GM19438 (cell line): ENCODE data around the gene COLGALT1.
"Not testable (repeated sequence)": the region's sequence is repeated elsewhere in the genome, so short reads cannot be mapped to it uniquely, and the experiment has no call there.

Source experiments
- ATAC-seq: cut with Tn5 transposase; IDR thresholded peaks from one replicate; pipeline ENCODE4 v1.9.1; 2021; ENCODE audit warnings: low read depth; ENCODE audit not compliant: unreplicated experiment

Gene COLGALT1

DNA sequence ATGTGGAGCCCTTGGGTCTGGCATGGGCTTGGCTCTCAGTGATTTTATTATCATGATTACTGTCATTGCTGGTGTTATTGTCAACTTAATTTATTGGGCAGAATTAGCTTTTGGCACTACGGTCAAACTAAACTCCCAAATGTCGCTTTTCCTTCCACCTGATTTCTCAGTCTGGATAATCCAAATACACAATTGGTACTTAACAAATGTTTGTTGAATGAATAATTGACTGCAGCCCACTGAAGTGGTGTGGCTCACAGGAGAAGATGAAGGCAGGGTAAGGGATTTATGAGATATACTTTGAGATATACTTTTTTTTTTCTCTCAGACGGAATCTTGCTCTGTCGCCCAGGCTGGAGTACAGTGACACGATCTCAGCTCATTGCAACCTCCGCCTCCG lies 1.5 kb downstream of the COLGALT1 start:
- ATAC-seq: no peak

DNA sequence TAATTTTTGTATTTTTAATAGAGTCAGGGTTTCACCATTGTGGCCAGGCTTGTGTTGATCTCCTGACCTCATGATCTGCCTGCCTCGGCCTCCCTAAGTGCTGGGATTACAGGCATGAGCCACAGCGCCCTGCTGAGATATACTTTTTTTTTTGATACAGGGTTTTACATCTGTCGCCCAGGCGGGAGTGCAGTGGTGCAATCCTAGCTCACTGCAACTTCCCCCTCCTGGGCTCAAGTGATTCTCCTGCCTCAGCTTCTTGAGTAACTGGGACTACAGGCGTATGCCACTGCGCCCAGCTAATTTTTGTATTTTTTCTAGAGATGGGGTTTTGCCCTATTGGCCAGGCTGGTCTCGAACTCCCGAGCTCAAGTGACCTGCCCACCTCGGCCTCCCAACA lies 2.0 kb downstream of the COLGALT1 start:
- no peak for ATAC-seq

DNA sequence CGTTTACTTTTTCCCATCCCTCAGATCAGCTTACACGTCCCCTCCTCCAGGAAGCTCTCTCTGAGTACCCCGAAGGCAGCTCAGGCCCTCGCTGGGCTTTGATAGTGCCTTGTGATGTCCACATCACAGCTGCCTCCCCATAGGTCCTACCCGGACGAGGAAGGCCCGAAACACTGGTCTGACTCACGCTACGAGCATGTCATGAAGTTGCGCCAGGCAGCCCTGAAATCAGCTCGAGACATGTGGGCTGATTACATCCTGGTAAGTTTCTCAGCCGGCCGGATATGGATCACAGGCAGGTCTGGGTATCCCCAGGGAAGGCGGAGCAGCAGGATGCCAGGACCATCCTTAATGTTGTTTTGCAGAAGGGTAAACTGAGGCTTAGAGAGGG lies 4.8 kb downstream of the COLGALT1 start:
- no peak for ATAC-seq

DNA sequence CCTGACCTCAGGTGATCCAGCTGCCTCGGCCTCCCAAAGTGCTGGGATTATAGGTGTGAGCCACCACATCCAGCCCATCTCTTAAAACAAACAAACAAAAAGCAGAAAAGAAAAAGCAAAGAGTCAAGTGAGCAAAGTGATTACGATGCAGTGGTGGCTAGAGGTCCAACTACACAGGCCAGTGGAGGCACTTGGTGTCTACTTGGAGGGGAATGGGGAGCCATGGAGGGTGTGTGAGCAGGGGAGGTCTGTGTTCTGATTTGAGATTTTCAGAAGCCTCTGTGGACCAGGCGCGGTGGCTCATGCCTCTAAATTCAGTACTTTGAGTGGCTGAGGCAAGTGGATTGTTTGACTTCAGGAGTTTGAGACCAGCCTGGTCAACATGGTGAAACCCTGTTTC lies 6.6 kb downstream of the COLGALT1 start:
- no peak for ATAC-seq

DNA sequence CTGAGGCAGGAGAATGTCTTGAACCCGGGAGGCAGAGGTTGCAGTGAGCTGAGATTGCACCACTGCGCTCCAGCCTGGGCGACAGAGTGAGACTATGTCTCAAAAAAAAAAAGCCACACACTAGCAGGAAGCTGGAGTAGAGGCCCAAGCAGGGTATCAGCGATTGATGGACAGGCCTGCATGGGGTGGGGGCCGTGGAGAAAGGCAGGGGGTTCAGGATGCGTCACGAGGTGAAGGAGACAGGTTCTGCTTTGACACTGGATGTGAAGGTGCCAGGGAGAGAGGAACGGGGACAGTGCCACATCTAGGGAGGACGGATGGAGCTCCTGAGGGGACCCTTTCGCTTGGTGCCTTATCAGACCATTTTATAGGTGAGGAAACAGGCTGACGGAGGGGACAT lies 7.1 kb downstream of the COLGALT1 start:
- no peak for ATAC-seq

DNA sequence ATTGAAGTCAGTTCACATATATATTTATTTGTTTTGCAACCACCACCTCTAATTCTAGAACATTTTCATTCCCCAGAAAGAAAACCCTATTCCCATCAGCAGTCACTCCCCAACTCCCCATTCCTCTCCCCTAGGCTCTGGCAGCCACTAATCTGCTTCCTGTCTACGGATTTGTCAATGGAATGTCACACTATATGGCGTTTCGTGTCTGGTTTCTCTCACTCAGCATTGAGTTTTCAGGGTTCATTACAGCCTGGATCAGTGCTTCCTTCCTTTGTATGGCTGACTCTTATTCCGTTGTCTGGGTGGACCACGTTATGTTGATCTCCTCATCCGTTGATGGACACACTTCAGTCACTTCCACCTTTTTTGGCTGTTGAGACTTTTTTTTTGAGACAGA lies 9.3 kb downstream of the COLGALT1 start:
- ATAC-seq: no peak

DNA sequence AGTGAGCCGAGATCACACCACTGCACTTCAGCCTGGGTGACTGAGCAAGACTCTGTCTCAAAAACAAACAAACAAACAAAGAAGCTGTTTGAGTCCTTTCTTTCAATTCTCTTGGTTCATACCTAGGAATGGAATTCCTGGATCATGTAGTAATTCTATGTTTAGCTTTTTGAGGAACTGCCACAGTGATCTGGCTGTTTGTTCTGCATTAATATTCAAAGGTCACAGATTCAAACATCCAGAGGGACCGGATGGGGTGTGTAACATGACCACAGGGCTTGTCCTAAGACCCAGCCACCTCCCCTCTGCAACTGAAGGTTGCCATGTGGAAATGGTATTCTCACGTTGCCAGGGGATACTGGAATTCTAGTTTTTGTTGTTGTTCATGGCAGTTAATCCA lies 10.2 kb downstream of the COLGALT1 start:
- ATAC-seq: no peak

DNA sequence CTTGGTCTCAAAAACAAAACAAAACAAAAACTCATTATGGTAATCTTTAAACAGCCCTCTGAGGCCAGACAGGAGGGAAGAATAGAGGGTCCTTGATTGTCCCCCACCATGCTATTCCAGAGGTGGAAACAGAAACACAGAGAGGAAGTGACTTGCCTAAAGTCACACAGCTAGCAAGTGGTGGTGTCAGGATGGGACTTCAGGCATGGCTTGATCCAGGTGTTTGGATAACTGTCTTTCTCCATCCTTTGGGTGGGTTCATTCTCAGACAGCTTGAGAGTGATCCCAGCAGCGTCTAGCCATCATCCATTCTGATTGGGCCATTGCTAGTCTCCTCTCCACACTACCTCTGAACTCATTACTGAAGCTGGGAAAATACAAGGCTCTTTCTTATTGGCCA lies 12.5 kb downstream of the COLGALT1 start:
- no peak for ATAC-seq

DNA sequence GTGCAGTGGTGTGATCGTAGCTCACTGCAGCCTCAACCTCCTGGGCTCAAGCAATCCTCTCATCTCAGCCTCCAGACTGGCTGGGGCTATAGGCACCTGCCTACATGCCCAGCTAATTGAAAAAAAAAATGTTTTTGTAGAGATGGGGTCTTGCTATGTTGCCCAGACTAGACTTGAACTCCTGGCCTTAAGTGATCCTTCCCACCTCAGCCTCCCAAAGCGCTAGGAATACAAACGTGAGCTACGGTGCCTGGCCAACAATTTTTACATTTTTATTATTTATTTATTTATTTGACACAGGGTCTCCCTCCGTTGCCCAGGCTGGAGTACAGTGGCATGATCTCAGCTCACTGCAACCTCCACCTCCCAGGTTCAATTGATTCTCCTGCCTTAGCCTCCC lies 14.8 kb downstream of the COLGALT1 start:
- ATAC-seq: not testable (repeated sequence)

DNA sequence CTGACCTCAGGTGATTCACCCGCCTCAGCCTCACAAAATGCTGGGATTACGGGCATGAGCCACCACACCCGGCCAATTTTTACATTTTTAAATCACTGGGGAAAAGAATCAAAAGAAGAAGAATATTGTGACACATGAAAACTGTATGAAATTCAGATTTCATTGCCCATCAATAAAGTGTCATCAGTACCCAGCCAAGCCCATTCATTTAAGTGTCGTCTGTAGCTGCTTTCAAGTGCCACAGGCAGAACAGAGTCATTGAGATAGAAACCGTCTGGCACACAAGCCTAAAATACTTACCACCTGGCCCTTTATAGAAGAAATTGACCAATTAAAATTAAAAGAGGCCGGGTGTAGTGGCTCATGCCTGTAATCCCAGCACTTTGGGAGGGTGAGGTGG lies 15.3 kb downstream of the COLGALT1 start:
- ATAC-seq: no peak

DNA sequence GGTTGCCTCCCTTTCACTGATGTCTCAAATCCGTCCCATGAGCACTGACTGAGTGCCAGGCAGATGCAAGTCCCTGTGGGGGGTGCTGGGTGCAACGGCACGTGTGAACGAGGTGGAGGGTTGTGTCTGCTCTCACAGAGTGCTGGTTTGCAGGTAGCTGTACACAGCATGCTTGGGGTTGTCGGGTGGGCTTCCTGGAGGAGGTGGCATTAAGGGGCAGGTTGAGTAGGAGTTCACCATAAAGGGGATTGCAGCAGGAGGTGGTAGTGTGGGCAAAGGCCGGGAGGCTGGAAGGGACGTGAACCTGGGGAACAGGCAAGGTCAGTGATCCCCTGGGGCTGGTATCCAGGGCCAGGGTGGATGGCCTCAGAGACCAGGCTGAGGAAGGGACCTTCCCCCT lies 17.2 kb downstream of the COLGALT1 start:
- no peak for ATAC-seq

DNA sequence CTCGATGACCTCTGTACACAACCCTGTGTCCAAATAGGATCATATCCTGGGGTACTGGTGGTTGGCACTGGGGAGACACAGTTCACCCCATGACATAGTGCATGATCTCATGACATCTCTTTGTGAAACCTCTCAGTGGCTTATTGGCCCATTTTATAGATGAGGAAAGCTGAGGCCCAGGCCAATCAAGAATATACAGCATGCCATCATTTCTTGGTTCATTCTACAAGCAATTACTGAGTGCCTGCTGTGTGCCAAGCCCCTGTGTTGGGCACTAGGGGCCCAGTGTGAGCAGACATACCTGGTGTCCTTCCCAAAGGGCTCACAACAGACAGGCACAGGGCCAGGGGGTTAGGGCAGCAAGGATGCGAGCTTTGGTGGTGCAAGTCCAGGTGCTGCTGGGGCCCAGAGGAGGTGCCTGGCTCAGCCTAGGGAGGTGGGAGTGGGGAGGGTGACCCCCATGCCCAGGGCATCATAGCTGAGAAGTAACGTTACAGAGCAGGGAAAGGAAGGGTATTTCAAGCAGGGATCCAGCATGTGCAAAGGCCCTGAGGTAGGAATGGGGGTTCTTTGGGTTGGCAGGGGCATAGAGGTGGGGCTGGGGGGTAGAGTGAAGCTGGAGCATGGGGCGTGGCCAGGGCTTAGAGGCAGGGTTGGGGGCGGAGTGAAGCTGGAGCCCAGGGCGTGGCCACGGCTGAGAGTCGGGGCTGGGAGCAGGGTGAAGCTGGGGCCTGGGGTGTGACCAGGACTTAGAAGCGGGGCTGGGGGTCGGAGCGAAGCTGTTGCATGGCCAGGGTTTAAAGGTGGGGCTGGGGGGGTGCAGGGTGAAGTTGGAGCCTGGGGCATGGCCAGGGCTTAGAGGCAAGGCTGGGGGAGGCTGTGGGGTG lies 20.7 kb downstream of the COLGALT1 start:
- no peak for ATAC-seq

DNA sequence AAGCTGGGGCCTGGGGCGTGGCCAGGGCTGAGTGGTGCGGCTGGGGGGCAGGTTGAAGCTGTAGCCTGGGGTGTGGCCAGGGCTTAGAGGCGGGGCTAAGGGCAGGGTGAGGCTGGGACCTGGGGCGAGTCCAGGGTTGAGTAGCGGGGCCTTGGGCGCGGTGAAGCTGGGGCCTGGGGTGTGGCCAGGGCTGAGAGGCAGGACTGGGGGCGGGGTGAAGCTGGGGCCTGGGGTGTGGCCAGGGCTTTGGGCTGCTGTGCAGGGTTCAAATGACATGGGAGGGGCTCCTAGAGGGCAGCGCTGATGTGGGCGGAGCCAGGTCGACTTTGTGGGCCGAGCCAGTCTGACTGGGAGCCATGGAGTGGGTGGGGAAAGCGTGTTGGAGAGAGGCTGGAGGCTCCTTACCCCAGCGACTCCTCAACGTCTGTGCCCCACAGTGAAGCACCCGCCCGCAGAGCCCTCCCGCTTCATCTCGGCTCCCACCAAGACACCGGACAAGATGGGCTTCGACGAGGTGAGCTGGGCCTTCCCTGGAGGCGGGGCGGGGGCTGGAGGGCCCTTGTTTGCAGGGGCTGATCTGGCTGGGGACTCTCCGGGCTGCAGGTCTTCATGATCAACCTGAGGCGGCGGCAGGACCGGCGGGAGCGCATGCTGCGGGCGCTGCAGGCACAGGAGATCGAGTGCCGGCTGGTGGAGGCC lies 21.5 kb downstream of the COLGALT1 start:
- no peak for ATAC-seq

DNA sequence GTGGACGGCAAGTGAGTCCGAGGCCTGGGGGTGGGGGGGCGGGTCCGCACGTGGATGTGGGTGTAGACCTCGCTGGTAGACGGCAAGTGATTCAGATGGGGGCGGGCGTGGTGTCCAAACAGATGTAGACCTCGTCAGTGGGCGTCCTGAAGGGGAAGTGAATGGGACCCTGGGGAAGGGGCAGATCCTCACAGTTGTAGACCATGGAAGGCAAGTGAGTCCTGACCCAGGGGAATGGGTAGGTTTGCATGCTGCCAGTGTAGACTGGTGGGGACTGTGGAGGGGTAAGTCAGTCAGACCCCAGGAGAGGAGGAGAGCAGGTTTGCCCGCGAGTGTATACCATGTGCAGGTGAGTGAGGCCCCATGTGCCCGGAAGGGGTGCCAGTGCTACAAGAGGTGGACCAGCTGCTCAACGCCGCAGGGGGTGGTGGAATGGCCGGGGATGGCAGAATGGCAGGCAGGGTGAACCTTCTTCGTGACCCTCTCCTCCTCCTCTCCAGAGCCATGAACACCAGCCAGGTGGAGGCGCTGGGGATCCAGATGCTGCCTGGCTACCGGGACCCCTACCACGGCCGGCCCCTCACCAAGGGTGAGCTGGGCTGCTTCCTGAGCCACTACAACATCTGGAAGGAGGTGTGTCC lies 22.1 kb downstream of the COLGALT1 start:
- ATAC-seq: no peak

DNA sequence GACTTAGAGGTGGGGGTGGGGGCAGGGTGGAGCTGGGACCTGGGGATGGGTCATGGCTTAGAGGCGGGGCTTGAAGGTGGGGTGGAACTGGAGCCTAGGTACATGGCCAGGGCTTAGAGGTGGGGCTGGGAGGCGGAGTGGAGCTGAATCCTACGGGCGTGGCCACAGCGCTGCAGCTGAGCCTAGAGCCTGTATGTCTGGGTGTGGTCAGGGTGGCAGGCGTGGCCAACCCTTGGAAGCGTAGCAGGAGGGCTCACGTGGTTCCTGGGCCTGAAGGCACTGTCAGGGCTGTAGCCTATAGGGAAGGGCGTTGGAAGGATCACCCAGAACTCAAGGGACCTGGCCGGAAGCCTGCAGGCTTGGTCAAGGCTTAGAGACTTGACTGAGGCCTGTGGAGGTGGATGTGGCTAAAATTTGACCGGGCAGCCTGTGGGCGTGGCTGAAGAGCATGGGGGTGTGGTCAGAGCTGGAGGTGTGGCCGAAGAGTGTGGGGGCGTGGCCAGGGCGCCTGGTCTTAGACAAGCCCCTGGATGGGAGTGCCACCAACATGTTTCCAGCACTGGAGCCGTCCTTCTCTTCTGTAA lies 24.3 kb downstream of the COLGALT1 start:
- no peak for ATAC-seq

DNA sequence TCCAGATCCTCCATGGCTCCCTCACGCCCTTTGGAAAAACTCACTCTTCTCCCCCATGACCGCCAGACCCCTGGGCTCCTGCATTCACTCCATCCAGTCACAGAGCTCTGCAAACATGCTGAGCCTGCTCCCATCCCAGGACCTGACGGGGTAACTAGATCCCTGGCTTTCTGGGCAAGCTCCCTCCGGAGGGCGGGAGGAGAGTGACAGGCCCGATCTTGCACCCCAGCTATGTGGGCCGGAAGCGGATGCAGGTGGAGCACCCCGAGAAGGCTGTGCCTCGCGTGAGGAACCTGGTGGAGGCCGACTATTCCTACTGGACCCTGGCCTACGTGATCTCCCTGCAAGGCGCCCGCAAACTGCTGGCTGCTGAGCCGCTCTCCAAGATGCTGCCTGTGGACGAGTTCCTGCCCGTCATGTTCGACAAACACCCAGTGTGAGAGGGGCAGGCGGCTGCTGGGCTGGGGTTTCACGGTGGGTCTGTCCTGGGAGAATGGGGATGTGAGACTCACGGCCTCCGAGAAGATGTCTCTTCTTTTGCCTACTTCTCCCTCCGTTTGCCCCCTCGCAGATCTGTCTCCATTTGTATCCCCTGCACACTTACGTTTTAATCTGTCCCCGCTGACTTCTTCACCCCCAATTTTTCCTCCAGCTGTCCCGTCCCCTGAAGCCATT lies 25.2 kb downstream of the COLGALT1 start:
- no peak for ATAC-seq

DNA sequence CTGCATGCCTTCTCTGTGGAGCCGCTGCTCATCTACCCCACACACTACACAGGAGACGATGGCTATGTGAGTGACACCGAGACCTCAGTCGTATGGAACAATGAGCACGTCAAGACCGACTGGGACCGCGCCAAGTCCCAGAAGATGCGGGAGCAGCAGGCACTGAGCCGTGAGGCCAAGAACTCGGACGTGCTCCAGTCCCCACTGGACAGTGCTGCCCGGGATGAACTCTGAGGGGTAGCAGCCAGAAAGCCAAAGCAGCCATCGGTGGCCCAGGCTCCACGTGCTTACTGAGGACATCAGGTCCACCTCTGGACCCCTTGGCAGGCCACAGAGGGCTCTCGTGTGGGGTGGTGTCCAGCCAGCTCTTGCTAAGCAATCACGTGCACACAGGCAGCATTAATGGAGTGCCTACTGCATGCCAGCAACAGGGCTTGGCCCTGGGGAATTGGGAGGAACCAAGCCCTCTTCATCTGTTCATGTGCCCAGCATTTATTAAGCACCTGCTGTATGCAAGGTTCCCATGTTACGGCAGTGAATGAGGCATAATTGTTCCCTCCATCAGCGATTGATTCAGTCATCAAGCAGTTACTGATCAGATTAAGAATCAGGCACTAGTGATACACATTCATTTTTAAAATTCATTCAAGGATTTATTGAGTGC lies 25.9 kb downstream of the COLGALT1 start:
- no peak for ATAC-seq

DNA sequence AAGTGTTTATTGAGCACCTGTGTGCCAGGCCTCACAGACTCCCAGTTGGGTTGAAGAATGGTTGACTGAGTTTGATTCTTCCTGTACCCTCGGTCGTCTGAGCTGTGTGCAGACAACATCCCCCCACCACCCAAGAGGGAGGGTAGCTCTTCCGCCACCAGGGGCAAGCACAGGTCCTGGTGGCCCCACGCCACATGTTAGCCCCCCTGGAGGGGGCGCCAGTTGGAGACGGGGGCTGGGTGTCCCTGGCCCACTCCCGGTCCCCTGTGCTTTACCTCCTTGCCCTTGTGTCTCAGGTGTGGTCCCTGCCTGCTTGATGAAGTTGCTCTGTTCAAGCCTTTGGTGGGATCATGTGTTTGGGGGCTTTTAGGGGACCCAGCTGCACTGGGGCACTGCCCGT lies 27.2 kb downstream of the COLGALT1 start:
- no peak for ATAC-seq

DNA sequence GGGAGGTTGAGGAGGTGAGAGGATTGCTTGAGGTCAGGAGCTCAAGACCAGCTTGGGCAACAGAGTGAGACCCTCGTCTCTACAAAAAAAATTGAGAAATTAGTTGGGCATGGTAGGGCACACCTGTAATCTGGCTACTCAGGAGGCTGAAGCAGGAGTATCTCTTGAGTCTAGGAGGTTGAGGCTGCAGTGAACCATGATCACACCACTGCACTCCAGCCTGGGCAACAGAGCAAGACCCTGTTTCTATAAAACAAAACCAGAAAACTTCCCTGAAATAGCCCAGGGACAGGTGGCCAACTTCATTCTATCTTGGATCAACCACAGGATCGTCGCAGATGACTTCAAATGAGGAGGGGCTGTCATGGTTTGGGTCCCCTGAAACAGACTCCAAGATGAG lies 28.7 kb downstream of the COLGALT1 start:
- no peak for ATAC-seq

DNA sequence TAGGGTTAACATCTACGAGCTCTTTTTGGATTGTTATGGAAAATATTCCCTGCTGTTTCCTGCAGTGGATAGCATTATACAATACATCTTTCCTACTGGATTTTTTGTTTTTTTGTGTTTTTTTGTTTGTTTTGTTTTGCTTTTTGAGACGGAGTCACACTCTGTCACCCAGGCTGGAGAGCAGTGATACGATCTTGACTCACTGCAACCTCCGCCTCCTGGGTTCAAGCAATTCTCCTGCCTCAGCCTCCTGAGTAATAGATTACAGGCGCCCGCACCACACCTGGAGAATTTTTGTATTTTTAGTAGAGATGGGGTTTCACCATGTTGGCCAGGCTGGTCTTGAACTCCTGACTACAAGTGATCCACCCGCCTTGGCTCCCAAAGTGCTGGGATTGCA lies 29.9 kb downstream of the COLGALT1 start:
- not testable (repeated sequence) for ATAC-seq
